Fibroblast of the aortic adventitia (primary cell): ENCODE measurements around the gene GNS. TPM values are rescaled to one million over a fixed set of nuclear protein-coding genes. Genes with fewer than 3 reads are reported as not detected.

Experiments
- DNase-seq: peaks from one replicate; pipeline ENCODE4 v3.0.0-alpha.2; 2010; ENCODE audit warnings: low read depth
- H3K4me3 ChIP-seq: 2 replicates; pipeline ENCODE4 v1.5.1; 2011; ENCODE audit warnings: low read depth, mild to moderate bottlenecking, control low read depth, low read length, moderate library complexity
- total RNA-seq: library from RNA; depleted of rRNA; stranded (reverse); fragments of >200 nt; gene quantifications from 2 replicates; pipeline ENCODE4 v1.2.3, GENCODE V29; 2012; ENCODE audit warnings: low replicate concordance
- TF ChIP-seq, protein P1 (sequence below): IDR thresholded peaks from 2 replicates; pipeline ENCODE4 v1.5.1; 2011; ENCODE audit warnings: mild to moderate bottlenecking, low read length, control low read depth, inconsistent platforms; ENCODE audit not compliant: insufficient read depth

Gene GNS
- total RNA-seq, 1 donor, result 162 TPM

DNA sequence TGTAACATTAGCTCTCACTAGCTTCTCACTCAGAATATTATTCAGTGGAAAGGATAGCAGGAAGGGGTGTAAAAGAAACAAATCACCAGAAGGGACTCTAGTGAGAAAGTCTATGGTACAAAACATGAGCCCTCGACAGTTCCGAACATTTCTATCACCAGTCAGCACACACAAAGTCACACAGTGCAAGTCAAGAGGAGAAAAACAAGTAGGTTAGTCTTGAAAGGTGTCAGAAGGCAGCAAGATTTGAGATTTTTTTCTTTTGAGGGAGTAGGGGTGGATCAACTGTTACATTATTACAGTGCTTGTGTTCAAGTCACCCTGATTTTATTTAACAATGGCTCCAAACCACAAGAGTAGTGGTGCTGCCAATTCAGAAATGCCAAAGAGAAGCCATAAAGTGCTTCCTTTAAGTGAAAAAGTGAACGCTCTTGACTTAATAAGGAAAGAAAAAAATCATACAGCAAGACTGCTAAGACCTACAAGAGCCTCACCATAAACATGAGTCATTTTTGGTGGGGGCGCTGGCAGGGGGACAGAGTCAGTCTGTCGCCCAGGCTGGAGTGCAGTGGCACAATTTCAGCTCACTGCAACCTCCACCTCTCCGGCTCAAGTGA, 42.3 kb downstream of the GNS start:
- no peak overlapping the region for H3K4me3 ChIP-seq
- DNase-seq, result peak; percentile 8
- TF ChIP-seq, protein P1, sequence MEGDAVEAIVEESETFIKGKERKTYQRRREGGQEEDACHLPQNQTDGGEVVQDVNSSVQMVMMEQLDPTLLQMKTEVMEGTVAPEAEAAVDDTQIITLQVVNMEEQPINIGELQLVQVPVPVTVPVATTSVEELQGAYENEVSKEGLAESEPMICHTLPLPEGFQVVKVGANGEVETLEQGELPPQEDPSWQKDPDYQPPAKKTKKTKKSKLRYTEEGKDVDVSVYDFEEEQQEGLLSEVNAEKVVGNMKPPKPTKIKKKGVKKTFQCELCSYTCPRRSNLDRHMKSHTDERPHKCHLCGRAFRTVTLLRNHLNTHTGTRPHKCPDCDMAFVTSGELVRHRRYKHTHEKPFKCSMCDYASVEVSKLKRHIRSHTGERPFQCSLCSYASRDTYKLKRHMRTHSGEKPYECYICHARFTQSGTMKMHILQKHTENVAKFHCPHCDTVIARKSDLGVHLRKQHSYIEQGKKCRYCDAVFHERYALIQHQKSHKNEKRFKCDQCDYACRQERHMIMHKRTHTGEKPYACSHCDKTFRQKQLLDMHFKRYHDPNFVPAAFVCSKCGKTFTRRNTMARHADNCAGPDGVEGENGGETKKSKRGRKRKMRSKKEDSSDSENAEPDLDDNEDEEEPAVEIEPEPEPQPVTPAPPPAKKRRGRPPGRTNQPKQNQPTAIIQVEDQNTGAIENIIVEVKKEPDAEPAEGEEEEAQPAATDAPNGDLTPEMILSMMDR, result no peak

DNA sequence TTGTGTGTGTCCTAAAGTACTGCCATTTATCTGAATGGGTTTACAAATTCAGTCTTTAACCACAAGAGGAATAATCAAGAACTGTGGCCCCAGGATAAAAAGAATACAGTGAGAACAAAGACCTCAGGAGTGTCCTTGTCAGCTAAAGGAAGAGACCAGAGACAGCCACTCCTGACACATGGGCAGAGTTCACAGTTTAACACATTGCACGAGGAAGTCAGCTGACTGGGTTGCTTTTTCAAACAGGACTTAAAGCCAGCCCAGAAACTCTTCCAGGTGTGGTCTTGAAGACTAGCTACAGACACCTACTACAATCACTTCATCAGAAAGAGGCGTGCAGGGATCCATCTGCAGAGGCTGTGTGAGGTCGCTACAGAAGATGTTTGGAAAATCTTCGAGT, 42.8 kb downstream of the GNS start:
- DNase-seq, result no peak
- TF ChIP-seq, protein P1, result no peak
- no peak overlapping the region for H3K4me3 ChIP-seq

DNA sequence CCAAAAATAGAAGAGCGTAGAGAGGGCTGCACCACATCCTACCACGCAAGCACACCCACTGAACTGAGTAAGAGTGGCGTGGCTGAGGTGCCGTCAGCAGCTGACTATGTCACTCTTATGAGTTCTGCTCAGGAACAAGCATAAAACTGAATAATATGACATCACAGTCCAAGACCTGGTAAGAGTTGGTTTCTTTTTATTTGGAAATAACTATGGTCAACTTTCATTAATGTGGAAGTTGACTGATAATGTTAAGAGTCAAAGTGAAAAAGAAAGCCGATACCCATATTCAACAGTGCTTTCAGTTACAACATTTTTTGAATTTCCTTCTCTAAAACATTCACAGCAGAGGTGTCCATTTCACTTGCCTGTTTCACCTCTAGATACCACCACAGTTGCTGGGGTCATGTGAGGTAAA, 44.6 kb downstream of the GNS start:
- no peak overlapping the region for H3K4me3 ChIP-seq
- no peak for DNase-seq

DNA sequence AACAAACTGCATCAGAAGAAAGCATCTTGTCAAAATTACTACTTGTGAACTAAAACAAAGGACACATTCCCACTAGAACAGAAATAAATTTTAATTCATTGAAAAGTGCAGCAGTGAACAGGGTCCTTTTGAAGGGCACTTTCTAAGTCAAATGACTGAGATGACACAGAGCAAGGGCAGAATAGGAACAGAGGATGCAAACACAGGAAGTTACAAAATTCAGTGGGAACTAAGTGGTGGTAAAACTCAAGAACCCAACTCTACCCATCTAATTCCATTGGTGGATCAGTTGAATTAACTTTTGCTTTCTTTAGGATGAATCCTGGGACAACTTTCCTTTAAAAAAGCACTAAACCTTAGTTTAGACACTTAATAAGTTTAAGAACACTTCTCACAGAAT, 45.8 kb downstream of the GNS start:
- no peak for DNase-seq
- TF ChIP-seq, protein P1, result no peak

More for the DNA sequence above, 44.6 kb downstream of the GNS start:
- TF ChIP-seq, protein P1, result no peak

DNA sequence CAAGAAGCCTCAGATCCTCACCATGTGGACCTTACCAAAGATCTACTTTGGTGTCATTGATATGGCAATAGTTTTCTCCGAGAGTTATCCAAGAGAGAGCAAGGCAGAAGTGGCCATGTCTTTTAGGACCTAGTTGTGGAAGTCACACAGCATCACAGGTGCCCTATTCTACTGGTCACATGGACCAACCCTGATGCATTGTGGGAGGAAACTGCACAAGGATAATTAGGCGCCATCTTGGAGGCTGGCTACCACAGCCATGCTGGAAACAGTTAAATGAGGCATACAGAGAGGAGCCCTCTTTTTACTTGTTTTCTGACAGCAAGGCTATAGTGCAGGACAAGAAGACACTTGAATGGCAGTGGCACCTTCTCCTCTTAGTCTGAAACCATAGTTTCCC, 49.8 kb downstream of the GNS start:
- TF ChIP-seq, protein P1, result no peak
- DNase-seq, result no peak
- no peak overlapping the region for H3K4me3 ChIP-seq

More for the DNA sequence above, 45.8 kb downstream of the GNS start:
- H3K4me3 ChIP-seq, result no peak overlapping the region

DNA sequence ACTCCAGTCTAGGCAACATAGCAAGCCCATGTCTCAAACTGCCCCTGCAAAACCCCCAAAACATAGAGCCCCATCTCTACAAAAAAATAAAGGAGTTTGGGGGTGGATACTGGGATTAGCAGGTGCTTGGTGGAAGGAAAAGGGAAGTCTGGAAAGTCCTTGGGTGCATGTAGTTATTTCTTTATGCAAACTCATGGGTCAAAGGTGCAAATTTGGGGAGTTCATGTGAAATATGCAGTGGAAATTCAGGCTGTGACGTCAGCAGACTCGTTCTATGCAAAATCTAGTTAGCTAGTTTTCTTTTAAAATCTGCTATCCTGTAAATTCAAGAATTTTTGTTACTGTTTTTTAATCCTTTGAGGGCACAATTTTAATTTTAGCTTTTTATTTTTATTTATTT, 51.3 kb downstream of the GNS start:
- no peak overlapping the region for H3K4me3 ChIP-seq
- TF ChIP-seq, protein P1, result no peak
- DNase-seq, result no peak

DNA sequence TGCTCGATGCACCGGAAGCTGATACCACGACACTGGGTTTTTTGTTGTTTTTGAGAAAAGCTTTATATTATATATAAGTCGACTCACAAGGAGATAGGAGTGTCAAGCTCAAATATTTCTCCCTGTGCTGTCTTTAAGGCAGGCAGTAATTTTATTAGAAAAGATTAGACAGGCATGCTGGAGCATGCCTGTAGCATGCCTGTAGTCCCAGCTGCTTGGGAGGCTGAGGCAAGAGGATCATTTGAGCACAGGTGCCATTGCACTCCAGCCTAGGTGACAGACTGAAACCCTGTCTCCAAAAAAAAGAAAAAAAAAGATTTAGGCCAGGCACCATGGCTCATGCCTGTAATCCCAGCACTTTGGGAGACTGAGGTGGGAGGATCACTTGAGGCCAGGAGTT, 51.8 kb downstream of the GNS start:
- DNase-seq, result no peak
- H3K4me3 ChIP-seq, result no peak overlapping the region
- TF ChIP-seq, protein P1, result no peak
